B cell (primary cell): ENCODE data around the gene RFC3. TPM values are rescaled to one million over a fixed set of nuclear protein-coding genes. Genes with fewer than 3 reads are reported as not detected.

ENCODE experiments used
- ATAC-seq: fragments of 200-7000 bp; cut with Tn5 transposase; one replicate; pipeline ENCODE4 v1.10.0; 2021; ENCODE audit warnings: low read depth, mild to moderate bottlenecking, moderate number of reproducible peaks, moderate library complexity
- CTCF ChIA-PET: fragments of 350-600 bp; sonication (Branson Sonifier 250); formaldehyde crosslinking; loops from one replicate; lab custom pipeline; 2021; ENCODE audit warnings: antibody characterized with exemption, inconsistent platforms; lab: Charles Lee
- POLR2A ChIA-PET: fragments of 350-600 bp; sonication (Branson Sonifier 250); formaldehyde crosslinking; loops from one replicate; lab custom pipeline; 2021; ENCODE audit warnings: antibody characterized with exemption; lab: Charles Lee
- DNase-seq: peaks from one replicate; pipeline ENCODE4 v3.0.0; 2013
- H2AFZ ChIP-seq: 2 replicates; pipeline ENCODE4 v1.6.1; 2012; ENCODE audit warnings: mild to moderate bottlenecking, low read depth, low read length; ENCODE audit not compliant: insufficient read depth, poor library complexity, severe bottlenecking
- H3K27ac ChIP-seq, 2 donors: 1 replicate in 1 of 2; 2 replicates in 1 of 2; pipeline ENCODE4 v1.5.1; 2012 to 2013; ENCODE audit warnings: low read length in 2 of 2, mild to moderate bottlenecking in 2 of 2, moderate library complexity in 1 of 2
- H3K27me3 ChIP-seq, 4 experiments: fragments of 200-600 bp in 1 of 4; sonication (generic) in 1 of 4; replicated peaks in 1 of 4; 1 replicate in 2 of 4; 2 replicates in 2 of 4; pipeline versions ENCODE4 v1.6.1 to v1.7.0; 2013 to 2016; ENCODE audit warnings: low read length in 3 of 4, mild to moderate bottlenecking in 2 of 4, mixed read lengths in 1 of 4, moderate library complexity in 1 of 4; ENCODE audit not compliant: insufficient read depth in 4 of 4, control insufficient read depth in 3 of 4; ENCODE audit errors: control extremely low read depth in 1 of 4
- H3K36me3 ChIP-seq, 2 experiments: replicated peaks in 1 of 2; 1 replicate in 1 of 2; 2 replicates in 1 of 2; pipeline versions ENCODE4 v1.6.1 to v1.7.1; 2013; ENCODE audit warnings: low read length in 1 of 2; ENCODE audit not compliant: insufficient read depth in 2 of 2, control insufficient read depth in 1 of 2; ENCODE audit errors: control extremely low read depth in 1 of 2, extremely low read depth in 1 of 2
- H3K4me1 ChIP-seq, 2 donors: fragments of 200-600 bp in 1 of 2; sonication (generic) in 1 of 2; 1 replicate in 1 of 2; 2 replicates in 1 of 2; pipeline versions ENCODE4 v1.5.1 to v1.6.1; 2013 to 2017; ENCODE audit warnings: low read length in 2 of 2; ENCODE audit not compliant: control insufficient read depth in 2 of 2, insufficient read depth in 2 of 2
- H3K4me2 ChIP-seq: replicated peaks from 2 replicates; pipeline ENCODE3; 2012; ENCODE audit warnings: mild to moderate bottlenecking, low read depth, low read length; ENCODE audit not compliant: poor library complexity, severe bottlenecking
- H3K4me3 ChIP-seq, 5 experiments: fragments of 200-600 bp in 1 of 5; sonication (generic) in 1 of 5; 1 replicate in 3 of 5; 2 replicates in 2 of 5; pipeline versions ENCODE4 v1.5.1 to v1.7.0; 2011 to 2016; ENCODE audit warnings: low read length in 4 of 5, mild to moderate bottlenecking in 4 of 5, low read depth in 2 of 5, control low read depth in 1 of 5, moderate library complexity in 1 of 5; ENCODE audit not compliant: insufficient read depth in 1 of 5; ENCODE audit errors: control extremely low read depth in 1 of 5, extremely low read depth in 1 of 5
- H3K79me2 ChIP-seq: fragments of 200-600 bp; sonication (generic); one replicate; pipeline ENCODE4 v1.6.0; 2016; ENCODE audit warnings: low read length; ENCODE audit not compliant: control insufficient read depth, insufficient read depth
- H3K9ac ChIP-seq: fragments of 200-600 bp; sonication (generic); 2 replicates; pipeline ENCODE4 v1.6.1; 2017; ENCODE audit warnings: mild to moderate bottlenecking, low read length, moderate library complexity
- H3K9me3 ChIP-seq, 3 donors: one replicate each; pipeline versions ENCODE4 v1.6.1 to v1.7.1; 2013; ENCODE audit warnings: low read length in 2 of 3; ENCODE audit not compliant: control insufficient read depth in 2 of 3, insufficient read depth in 1 of 3; ENCODE audit errors: control extremely low read depth in 1 of 3
- H4K20me1 ChIP-seq: 2 replicates; pipeline ENCODE4 v1.6.0; 2012; ENCODE audit warnings: mild to moderate bottlenecking, low read length; ENCODE audit not compliant: insufficient read depth, control insufficient read depth, poor library complexity, severe bottlenecking
- H3K27ac Mint-ChIP-seq: one replicate; pipeline ENCODE4 v1.8.0; 2021; ENCODE audit warnings: mixed read lengths
- H3K27me3 Mint-ChIP-seq: one replicate; pipeline ENCODE4 v1.8.0; 2021; ENCODE audit warnings: mixed read lengths
- H3K4me1 Mint-ChIP-seq: one replicate; pipeline ENCODE4 v1.8.0; 2021; ENCODE audit warnings: mixed read lengths
- H3K4me3 Mint-ChIP-seq: one replicate; pipeline ENCODE4 v1.8.0; 2021; ENCODE audit warnings: mixed read lengths
- H3K9me3 Mint-ChIP-seq: one replicate; pipeline ENCODE4 v1.8.0; 2022; ENCODE audit warnings: mixed read lengths; ENCODE audit not compliant: insufficient read depth
- CTCF ChIP-seq: fragments of 200-600 bp; IDR thresholded peaks from one replicate; pipeline ENCODE4 v1.8.0; 2022; ENCODE audit warnings: antibody characterized with exemption, mild to moderate bottlenecking
- EZH2 ChIP-seq: IDR thresholded peaks from 2 replicates; pipeline ENCODE4 v1.6.1; 2012; ENCODE audit warnings: borderline replicate concordance, low read depth, mild to moderate bottlenecking, moderate library complexity, low read length; ENCODE audit not compliant: insufficient read depth, poor library complexity, severe bottlenecking
- WGBS: methylation state at CpG from one replicate; pipeline ENCODE4 v1.1.5; 2013; ENCODE audit warnings: missing lambda C conversion rate; ENCODE audit not compliant: insufficient coverage; 5-methylcytosine and 5-hydroxymethylcytosine counted together
- intact Hi-C: fragments of 100-400 bp; cut with micrococcal nuclease; formaldehyde crosslinking; loops from one replicate; pipeline ENCODE4 v1.10.0; 2022
- polyA plus RNA-seq: library from polyadenylated mRNA; depleted of rRNA; stranded (reverse); fragments of >200 nt; gene quantifications from 2 replicates; pipeline ENCODE4 v1.2.3, GENCODE V29; 2012
- total RNA-seq, 2 donors: library from RNA; stranded (reverse); fragments of 120-200 nt in 1 of 2; gene quantifications; 1 replicate in 1 of 2; 2 replicates in 1 of 2; pipeline versions ENCODE4 v1.2.3 to v1.2.4, GENCODE V29; 2013 to 2022

RFC3 gene
- total and polyA plus RNA-seq, 2 donors (not counting 1 experiment from before 2014, with no cell fraction given) = 3.2 to 9.4 TPM

- Mint-ChIP-seq H3K9me3 (no peaks in the 10 kb centered on the region), H3K4me3 (no peak overlapping the region), H3K4me1 (no peaks in the 10 kb centered on the region), H3K27ac (no peak overlapping the region), H3K27me3 (no peaks in the 10 kb centered on the region)
- intact Hi-C loops = no loop called here
- no peaks in the 10 kb centered on the region for H3K36me3 ChIP-seq
- ATAC-seq = no peak
- TF ChIP-seq EZH2 (no peak), CTCF (no peak)
- no peaks in the 10 kb centered on the region for H3K79me2 ChIP-seq
- H3K4me2 ChIP-seq = no peak overlapping the region
- H2AFZ ChIP-seq = no peak overlapping the region
- H4K20me1 ChIP-seq = no peaks in the 10 kb centered on the region
- WGBS = 98% methylated on average over 5 of the region's 7 CpGs
- H3K4me1 ChIP-seq = peaks cover under 1% of the 10 kb centered on the region in 2 donors
- DNase-seq = no peak
- H3K4me3 ChIP-seq = no peak overlapping the region
- no peak overlapping the region for H3K9ac ChIP-seq
- H3K27ac ChIP-seq = no peak overlapping the region
- ChIA-PET CTCF (no interaction called here), POLR2A (no interaction called here)
- no peaks in the 10 kb centered on the region for H3K27me3 ChIP-seq
- H3K9me3 ChIP-seq = peaks cover 0 to under 1% (median 0%) of the 10 kb centered on the region in 3 donors
Measured at GRCh38 chr13:33871207-33872004, 53.5 kb downstream of the RFC3 start.

GRCh38 chr13:33872005-33872351 is 54.0 kb downstream of the RFC3 start:
- Mint-ChIP-seq H3K4me1 (no peaks in the 10 kb centered on the region), H3K9me3 (no peaks in the 10 kb centered on the region), H3K27ac (no peak overlapping the region), H3K4me3 (no peak overlapping the region), H3K27me3 (no peaks in the 10 kb centered on the region)
- 100% methylated on average over 1 of the region's 6 CpGs for WGBS
- intact Hi-C loops = no loop called here
- no peaks in the 10 kb centered on the region for H4K20me1 ChIP-seq
- TF ChIP-seq EZH2 = no peak
- no peak for TF ChIP-seq CTCF
- no peak overlapping the region for H2AFZ ChIP-seq
- H3K27ac ChIP-seq = no peak overlapping the region
- no peaks in the 10 kb centered on the region for H3K36me3 ChIP-seq
- no peak overlapping the region for H3K9ac ChIP-seq
- H3K4me3 ChIP-seq = no peak overlapping the region
- ChIA-PET POLR2A (no interaction called here), CTCF (interaction anchor here (0.6 kb wide), 1 partner anchor 401 kb away, joined by 4 read pairs; no protein-coding TSS in a partner anchor)
- no peak overlapping the region for H3K4me2 ChIP-seq
- no peaks in the 10 kb centered on the region for H3K4me1 ChIP-seq
- no peaks in the 10 kb centered on the region for H3K27me3 ChIP-seq
- no peak for ATAC-seq
- no peak for DNase-seq
- no peaks in the 10 kb centered on the region for H3K9me3 ChIP-seq
- H3K79me2 ChIP-seq = no peaks in the 10 kb centered on the region
